ENCODE results near the gene ADD2.

Gene ADD2

DNA sequence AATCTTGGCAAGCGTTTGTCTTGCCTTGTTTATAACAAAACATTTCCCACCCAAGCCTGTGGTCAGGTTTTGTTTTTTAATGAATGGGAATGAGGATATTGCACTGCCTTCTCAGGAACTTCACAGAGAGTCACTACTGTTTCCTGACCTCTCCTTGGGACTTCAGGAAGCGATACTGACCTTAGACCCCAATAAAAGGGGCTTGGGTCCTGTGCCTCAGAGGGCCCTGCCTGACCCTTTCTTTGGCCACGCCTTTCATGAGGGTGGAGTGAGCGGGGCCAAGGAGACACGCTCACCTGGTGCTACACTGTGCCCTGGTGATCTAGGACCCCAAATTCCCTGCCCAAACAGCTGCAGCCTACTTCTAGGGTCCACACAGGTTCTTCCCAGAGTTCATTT is 121.6 kb downstream of the ADD2 start:
- DNase-seq (ENCODE audit: low spot score): no peak

DNA sequence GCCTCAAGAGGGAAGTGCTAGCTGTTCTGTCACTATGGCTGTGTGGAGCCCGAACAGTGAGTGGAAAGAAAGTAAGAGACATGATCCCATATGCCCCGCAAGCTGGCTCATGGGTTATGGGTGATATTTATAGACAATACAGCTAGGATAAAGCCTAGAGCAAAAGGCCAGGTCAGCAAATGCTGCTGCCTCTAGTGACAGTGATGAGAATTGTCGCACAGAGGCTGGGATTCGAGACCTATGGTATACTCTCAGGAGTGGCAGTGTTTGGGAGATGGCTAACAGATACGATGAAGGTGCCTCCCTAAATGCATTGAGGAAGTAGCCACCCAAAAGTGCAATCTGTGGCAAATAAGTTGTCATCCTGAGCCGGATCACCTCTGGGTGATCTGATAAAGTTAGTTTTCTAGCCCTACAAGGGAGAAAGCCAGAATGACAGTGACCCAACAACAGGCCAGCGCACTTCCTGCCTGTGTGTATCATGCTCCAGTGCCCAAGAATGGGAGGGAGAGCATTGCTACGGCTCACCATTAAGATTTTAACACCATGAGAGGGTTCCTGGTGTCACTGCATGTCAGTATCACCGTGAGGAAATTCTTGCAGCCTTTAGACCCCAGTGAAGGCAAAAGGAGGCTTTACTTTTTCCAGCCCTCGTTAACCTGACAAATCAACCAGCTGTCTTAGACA is 122.1 kb downstream of the ADD2 start:
- H3K27ac ChIP-seq: no peak overlapping the region
- no peak overlapping the region for H3K4me3 ChIP-seq
- DNase-seq (ENCODE audit: low spot score): no peak
- TF ChIP-seq, protein P1, sequence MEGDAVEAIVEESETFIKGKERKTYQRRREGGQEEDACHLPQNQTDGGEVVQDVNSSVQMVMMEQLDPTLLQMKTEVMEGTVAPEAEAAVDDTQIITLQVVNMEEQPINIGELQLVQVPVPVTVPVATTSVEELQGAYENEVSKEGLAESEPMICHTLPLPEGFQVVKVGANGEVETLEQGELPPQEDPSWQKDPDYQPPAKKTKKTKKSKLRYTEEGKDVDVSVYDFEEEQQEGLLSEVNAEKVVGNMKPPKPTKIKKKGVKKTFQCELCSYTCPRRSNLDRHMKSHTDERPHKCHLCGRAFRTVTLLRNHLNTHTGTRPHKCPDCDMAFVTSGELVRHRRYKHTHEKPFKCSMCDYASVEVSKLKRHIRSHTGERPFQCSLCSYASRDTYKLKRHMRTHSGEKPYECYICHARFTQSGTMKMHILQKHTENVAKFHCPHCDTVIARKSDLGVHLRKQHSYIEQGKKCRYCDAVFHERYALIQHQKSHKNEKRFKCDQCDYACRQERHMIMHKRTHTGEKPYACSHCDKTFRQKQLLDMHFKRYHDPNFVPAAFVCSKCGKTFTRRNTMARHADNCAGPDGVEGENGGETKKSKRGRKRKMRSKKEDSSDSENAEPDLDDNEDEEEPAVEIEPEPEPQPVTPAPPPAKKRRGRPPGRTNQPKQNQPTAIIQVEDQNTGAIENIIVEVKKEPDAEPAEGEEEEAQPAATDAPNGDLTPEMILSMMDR (IDR thresholded peaks at IDR 0.05): no peak

More for the DNA sequence above, 121.6 kb downstream of the ADD2 start:
- TF ChIP-seq, protein P1 (IDR thresholded peaks at IDR 0.05): no peak
- Histone ChIP-seq H3K27ac (no peak overlapping the region), H3K4me3 (no peak overlapping the region)

DNA sequence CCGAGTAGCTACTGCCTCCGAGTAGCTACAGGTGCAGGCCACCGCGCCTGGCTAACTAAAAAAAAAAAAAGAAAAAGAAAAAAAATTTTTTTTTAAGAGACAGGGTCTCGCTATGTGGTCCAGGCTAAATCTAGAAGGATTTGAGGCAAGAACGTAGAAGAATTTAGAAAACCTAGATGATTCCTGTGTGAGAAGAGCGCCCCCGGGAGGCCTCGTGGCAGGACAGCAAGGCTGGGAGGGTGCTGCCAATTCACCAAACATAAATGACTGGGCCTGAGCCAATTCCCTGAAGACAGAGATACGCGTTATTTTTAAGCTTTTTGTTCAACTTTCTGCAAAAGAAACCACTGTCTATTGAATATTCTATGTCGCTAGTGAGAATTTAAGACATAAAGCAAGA is 124.3 kb downstream of the ADD2 start:
- no peak overlapping the region for H3K27ac ChIP-seq
- no peak for DNase-seq (ENCODE audit: low spot score)
- H3K4me3 ChIP-seq: no peak overlapping the region
- TF ChIP-seq, protein P1 (IDR thresholded peaks at IDR 0.05): no peak

DNA sequence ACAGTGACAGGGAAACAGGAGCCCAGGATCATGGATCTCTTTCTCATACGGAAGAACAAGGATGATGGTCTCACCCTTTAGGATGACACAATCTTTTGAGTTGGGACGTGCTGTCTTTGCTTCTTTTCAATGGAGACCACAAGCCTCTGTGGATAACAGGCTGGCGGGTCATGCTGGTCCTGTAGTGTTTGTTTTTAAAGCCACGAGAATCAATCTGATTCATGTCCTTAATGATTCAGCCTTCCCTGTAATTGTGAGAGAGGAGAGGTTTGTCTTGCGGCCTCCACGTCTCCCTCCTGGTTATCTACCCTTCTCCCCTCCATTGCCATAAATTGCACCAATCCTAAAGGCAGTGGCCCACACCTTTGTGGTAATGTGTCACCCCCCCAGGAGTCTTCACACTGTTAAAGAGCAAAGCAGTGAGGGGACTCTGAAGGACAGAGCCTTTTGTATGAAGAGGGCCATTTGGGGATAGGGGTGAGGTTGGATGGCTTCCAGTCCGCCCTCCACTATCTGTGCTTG is 126.7 kb downstream of the ADD2 start:
- H3K27ac ChIP-seq: no peak overlapping the region
- H3K4me3 ChIP-seq: no peak overlapping the region

DNA sequence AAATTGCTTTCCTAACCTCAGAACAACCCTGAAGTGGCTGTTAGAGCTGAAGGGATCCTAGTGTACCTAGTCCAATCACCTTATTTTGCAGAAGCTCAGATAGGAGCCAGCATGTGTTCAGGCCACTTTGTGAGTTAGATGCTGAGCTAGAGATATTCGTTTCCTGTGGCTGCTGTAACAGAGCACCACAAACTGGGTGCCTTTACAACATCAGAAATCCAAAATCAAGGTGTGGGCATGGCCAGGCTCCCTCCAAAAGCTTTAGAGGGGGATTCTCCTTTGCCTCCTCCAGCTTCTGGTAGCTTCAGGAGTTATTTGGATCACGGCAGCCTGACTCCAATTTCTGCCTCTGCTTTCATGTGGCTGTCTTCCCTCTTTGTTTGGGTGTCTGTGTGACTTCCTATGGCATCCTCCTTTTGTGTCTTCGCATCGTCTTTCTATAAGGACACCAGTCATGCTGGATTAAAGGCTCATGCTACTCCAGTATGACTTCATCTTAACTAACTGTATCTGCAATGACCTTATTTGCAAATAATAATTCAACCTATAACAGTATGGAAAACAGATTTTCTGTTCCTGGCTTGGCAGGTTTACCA is 128.1 kb downstream of the ADD2 start:
- no peak overlapping the region for H3K27ac ChIP-seq
- TF ChIP-seq, protein P1 (IDR thresholded peaks at IDR 0.05): no peak
- no peak overlapping the region for H3K4me3 ChIP-seq
- no peak for DNase-seq (ENCODE audit: low spot score)

More for the DNA sequence above, 126.7 kb downstream of the ADD2 start:
- TF ChIP-seq, protein P1 (IDR thresholded peaks at IDR 0.05): no peak
- no peak for DNase-seq (ENCODE audit: low spot score)

DNA sequence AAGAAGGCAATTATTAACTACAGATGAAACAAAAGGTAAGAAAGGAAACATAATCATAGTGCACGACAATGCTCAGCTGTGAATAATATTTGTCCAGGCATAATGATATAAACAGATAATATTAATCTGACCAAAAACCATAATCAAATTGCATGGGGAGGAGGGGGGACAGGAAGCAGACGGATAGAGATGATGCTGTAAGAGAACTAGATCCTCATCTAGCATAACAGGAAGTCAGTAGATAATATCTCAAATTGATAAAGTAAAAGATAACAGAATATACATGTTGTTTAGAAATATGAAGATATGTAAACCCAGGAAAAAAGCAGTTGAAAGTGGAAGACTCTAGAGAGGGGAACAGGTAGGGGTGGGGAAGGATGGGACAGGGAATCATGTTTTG is 129.4 kb downstream of the ADD2 start:
- Histone ChIP-seq H3K27ac (no peak overlapping the region), H3K4me3 (no peak overlapping the region)
- TF ChIP-seq, protein P1 (IDR thresholded peaks at IDR 0.05): no peak
- no peak for DNase-seq (ENCODE audit: low spot score)

DNA sequence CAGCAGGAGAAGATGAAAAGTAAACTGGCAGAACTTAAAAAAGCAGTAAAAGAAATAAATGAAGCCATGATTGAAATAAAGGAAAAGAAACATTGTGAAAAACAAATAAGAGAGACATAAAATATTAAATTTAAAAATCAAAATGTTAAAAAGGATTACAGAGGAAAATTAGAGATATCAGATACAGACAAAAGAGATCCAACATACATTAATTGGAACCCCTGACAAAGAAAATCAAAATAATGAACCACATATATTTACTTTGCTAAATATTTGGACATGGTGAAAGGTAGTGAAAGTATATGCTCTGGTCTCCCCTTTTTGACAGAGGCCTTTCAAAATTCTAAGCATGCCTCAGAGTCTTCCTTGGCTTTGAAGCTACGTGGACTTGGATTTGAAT is 134.5 kb downstream of the ADD2 start:
- Histone ChIP-seq H3K4me3 (no peak overlapping the region), H3K27ac (no peak overlapping the region)
- TF ChIP-seq, protein P1 (IDR thresholded peaks at IDR 0.05): no peak
- no peak for DNase-seq (ENCODE audit: low spot score)

Data from coronary artery (tissue), 2 donors.